ENCODE data around the gene TMEM269.
"Not testable (repeated sequence)": the region's sequence is repeated elsewhere in the genome, so short reads cannot be mapped to it uniquely, and the experiment has no call there.

TMEM269 gene

DNA sequence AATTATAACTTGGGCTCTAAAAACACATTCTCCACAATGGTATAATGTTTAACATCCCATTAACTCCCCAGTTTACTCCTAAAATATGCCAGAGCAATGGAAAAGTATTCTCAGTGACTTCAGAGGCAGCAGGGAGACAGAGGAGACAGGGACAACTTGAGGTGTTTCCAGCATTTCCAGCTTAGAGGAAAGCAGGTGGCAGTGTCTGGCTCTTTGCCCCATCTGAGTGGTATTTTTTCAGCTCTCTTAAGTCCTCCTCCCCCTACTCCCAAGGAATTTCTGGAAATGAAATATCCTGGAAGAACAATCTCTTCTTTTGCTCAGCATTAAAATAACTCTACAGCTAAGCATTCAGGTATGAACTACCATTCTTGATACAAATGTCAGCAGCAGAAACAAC lies 21.4 kb downstream of the TMEM269 start:
- DNase-seq (ENCODE audit: extremely low read depth, low read depth) = no peak
- TF ChIP-seq, protein P1, sequence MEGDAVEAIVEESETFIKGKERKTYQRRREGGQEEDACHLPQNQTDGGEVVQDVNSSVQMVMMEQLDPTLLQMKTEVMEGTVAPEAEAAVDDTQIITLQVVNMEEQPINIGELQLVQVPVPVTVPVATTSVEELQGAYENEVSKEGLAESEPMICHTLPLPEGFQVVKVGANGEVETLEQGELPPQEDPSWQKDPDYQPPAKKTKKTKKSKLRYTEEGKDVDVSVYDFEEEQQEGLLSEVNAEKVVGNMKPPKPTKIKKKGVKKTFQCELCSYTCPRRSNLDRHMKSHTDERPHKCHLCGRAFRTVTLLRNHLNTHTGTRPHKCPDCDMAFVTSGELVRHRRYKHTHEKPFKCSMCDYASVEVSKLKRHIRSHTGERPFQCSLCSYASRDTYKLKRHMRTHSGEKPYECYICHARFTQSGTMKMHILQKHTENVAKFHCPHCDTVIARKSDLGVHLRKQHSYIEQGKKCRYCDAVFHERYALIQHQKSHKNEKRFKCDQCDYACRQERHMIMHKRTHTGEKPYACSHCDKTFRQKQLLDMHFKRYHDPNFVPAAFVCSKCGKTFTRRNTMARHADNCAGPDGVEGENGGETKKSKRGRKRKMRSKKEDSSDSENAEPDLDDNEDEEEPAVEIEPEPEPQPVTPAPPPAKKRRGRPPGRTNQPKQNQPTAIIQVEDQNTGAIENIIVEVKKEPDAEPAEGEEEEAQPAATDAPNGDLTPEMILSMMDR (IDR thresholded peaks at IDR 0.05; ENCODE audit: low read depth, low read length, missing control alignments) = no peak
- H3K4me3 ChIP-seq (replicated peaks; ENCODE audit: low read depth, low read length) = no peak overlapping the region

GRCh38 chr1:42806593-42806992 lies 21.8 kb downstream of the TMEM269 start:
- no peak overlapping the region for H3K4me3 ChIP-seq (replicated peaks; ENCODE audit: low read depth, low read length)
- TF ChIP-seq, protein P1 (IDR thresholded peaks at IDR 0.05; ENCODE audit: low read depth, low read length, missing control alignments) = no peak
- no peak for DNase-seq (ENCODE audit: extremely low read depth, low read depth)

DNA sequence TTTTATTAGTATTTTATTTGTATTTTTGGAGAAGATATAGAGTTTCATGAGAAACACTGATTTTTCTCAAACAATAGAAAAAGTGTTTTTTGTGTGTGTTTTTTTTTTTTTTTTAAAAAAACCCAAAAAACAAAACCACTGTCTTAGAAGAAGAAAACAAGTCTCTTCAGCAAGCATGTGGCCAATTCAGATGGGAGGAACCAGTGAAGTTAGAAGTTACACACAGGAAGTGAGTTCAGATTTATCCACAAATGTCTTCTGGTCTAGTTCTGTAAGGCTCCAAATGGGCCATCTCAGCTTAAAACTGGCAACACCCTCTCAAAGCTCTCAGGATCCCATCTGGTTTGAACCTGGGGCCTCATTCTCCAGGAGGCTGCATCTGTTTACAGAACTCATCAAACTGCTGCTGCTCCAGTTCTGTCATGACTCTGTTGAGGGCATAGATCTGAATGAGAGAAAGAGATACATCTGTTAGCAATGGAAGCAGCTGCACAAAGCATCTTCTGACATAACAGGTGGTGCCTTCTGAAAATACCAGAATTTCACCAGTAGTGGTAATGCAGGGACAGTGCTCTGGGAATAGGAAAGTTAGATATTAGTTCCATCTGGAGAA lies 22.4 kb downstream of the TMEM269 start:
- no peak overlapping the region for H3K4me3 ChIP-seq (replicated peaks; ENCODE audit: low read depth, low read length)
- no peak for DNase-seq (ENCODE audit: extremely low read depth, low read depth)
- TF ChIP-seq, protein P1 (IDR thresholded peaks at IDR 0.05; ENCODE audit: low read depth, low read length, missing control alignments) = no peak

DNA sequence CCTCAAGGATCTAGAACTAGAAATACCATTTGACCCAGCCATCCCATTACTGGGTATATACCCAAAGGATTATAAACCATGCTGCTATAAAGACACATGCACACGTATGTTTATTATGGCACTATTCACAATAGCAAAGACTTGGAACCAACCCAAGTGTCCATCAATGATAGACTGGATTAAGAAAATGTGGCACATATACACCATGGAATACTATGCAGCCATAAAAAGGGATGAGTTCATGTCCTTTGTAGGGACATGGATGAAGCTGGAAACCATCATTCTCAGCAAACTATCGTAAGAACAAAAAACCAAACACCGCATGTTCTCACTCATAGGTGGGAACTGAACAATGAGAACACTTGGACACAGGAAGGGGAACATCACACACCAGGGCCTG lies 30.0 kb downstream of the TMEM269 start:
- H3K4me3 ChIP-seq (replicated peaks; ENCODE audit: low read depth, low read length); DNase-seq (ENCODE audit: extremely low read depth, low read depth): not testable (repeated sequence)

GRCh38 chr1:42815941-42816584 lies 31.3 kb downstream of the TMEM269 start:
- H3K4me3 ChIP-seq (replicated peaks; ENCODE audit: low read depth, low read length) = peak overlapping the region; percentile 59
- no peak for DNase-seq (ENCODE audit: extremely low read depth, low read depth)
- TF ChIP-seq, protein P1 (IDR thresholded peaks at IDR 0.05; ENCODE audit: low read depth, low read length, missing control alignments) = no peak

DNA sequence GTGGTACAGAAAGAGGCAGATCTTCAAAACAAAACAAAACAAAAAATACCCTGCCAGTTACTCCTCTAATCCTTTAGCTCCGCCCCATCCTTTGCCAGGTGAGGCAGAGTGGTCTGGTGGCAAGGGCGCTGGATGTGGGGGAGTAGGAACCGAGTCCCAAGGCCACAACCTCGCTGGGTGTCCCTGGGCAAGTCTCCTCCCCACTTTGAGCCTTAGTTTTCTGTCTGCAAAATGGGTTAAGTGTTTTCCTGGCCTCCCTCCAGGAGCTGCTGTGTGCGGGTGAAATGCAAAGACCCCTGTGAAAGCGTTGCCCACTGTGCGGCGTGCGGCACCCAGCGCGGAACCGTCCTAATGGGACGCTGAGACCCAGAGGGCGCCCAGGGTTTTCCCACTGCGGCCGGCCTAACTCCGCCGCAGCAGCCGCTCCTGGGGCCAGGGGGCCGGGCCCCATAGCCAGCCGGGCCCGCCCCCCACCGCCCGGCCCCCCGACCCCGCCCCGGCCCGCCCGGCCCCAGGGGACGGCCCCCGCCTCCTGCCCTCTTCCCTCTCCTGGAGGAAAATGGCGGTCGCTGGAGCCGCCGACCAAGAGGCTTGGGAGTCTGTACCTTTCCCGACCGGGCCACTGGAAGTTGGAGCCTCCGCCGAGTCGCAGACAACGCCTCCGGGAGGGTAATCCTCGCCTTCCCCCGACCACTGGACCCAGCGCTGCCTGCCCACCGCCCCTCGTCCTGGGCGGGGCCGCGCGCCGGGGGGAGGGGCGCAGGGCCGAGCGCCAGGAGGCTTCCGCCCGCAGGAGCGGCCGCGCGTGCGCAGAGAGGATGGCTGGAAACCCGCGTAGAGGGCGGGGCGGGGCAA lies 32.0 kb downstream of the TMEM269 start, which contains the start of the genes ERMAP and SVBP:
ERMAP (plus strand) TSS at position 538 of the 855 bp plus-strand sequence. CDS start 13,327 bp downstream, outside the sequence.
SVBP (minus strand) TSS at position 813 of the 855 bp plus-strand sequence. CDS start 853 bp downstream, outside the sequence.
- DNase-seq (ENCODE audit: extremely low read depth, low read depth) = peak; percentile 36
- TF ChIP-seq, protein P1 (IDR thresholded peaks at IDR 0.05; ENCODE audit: low read depth, low read length, missing control alignments) = no peak
- peak within 1 kb of the TSS; percentile 59 for H3K4me3 ChIP-seq (replicated peaks; ENCODE audit: low read depth, low read length)

GRCh38 chr1:42817440-42817767 lies 32.6 kb downstream of the TMEM269 start:
- DNase-seq (ENCODE audit: extremely low read depth, low read depth) = no peak
- peak overlapping the region; percentile 59 for H3K4me3 ChIP-seq (replicated peaks; ENCODE audit: low read depth, low read length)
- TF ChIP-seq, protein P1 (IDR thresholded peaks at IDR 0.05; ENCODE audit: low read depth, low read length, missing control alignments) = no peak

Data from HFF-Myc (cell line).